Measurements from ENCODE around the gene DGKI. TPM values are rescaled to one million over a fixed set of nuclear protein-coding genes. Genes with fewer than 3 reads are reported as not detected.

Gene DGKI
- total RNA-seq, 1 donor from 2014 or later, result 0.69 TPM

GRCh38 chr7:137820677-137821420 is 25.9 kb downstream of the DGKI start:
- Mint-ChIP-seq H3K36me3 (ENCODE audit: low read depth, unreplicated experiment) (no peaks in the 10 kb centered on the region), H3K27ac (ENCODE audit: unreplicated experiment) (no peak overlapping the region), H3K27me3 (ENCODE audit: unreplicated experiment) (peaks cover 5% of the 10 kb centered on the region), H3K4me1 (ENCODE audit: unreplicated experiment) (no peaks in the 10 kb centered on the region), H3K4me3 (ENCODE audit: unreplicated experiment) (no peak overlapping the region), H3K9me3 (ENCODE audit: unreplicated experiment) (no peaks in the 10 kb centered on the region)
- no peak for TF ChIP-seq CTCF (IDR thresholded peaks at IDR 0.05; ENCODE audit: unreplicated experiment)
- DNase-seq (ENCODE audit: low spot score), result no peak

- Mint-ChIP-seq H3K27me3 (ENCODE audit: unreplicated experiment) (peaks cover 5% of the 10 kb centered on the region), H3K36me3 (ENCODE audit: low read depth, unreplicated experiment) (no peaks in the 10 kb centered on the region), H3K9me3 (ENCODE audit: unreplicated experiment) (no peaks in the 10 kb centered on the region), H3K4me1 (ENCODE audit: unreplicated experiment) (no peaks in the 10 kb centered on the region), H3K27ac (ENCODE audit: unreplicated experiment) (no peak overlapping the region), H3K4me3 (ENCODE audit: unreplicated experiment) (no peak overlapping the region)
- no peak for TF ChIP-seq CTCF (IDR thresholded peaks at IDR 0.05; ENCODE audit: unreplicated experiment)
- DNase-seq (ENCODE audit: low spot score), result no peak
Observed at GRCh38 chr7:137820156-137820555, 26.6 kb downstream of the DGKI start.

GRCh38 chr7:137818036-137818435 is 28.7 kb downstream of the DGKI start:
- Mint-ChIP-seq H3K4me1 (ENCODE audit: unreplicated experiment) (no peaks in the 10 kb centered on the region), H3K27me3 (ENCODE audit: unreplicated experiment) (peaks cover 5% of the 10 kb centered on the region), H3K9me3 (ENCODE audit: unreplicated experiment) (no peaks in the 10 kb centered on the region), H3K4me3 (ENCODE audit: unreplicated experiment) (no peak overlapping the region), H3K27ac (ENCODE audit: unreplicated experiment) (no peak overlapping the region), H3K36me3 (ENCODE audit: low read depth, unreplicated experiment) (no peaks in the 10 kb centered on the region)
- no peak for DNase-seq (ENCODE audit: low spot score)
- TF ChIP-seq CTCF (IDR thresholded peaks at IDR 0.05; ENCODE audit: unreplicated experiment), result no peak

GRCh38 chr7:137816696-137817320 is 30.0 kb downstream of the DGKI start:
- no peak for DNase-seq (ENCODE audit: low spot score)
- Mint-ChIP-seq H3K4me3 (ENCODE audit: unreplicated experiment) (no peak overlapping the region), H3K9me3 (ENCODE audit: unreplicated experiment) (no peaks in the 10 kb centered on the region), H3K27ac (ENCODE audit: unreplicated experiment) (no peak overlapping the region), H3K36me3 (ENCODE audit: low read depth, unreplicated experiment) (no peaks in the 10 kb centered on the region), H3K27me3 (ENCODE audit: unreplicated experiment) (peaks cover 5% of the 10 kb centered on the region), H3K4me1 (ENCODE audit: unreplicated experiment) (no peaks in the 10 kb centered on the region)
- TF ChIP-seq CTCF (IDR thresholded peaks at IDR 0.05; ENCODE audit: unreplicated experiment), result no peak

GRCh38 chr7:137813541-137813940 is 33.2 kb downstream of the DGKI start:
- TF ChIP-seq CTCF (IDR thresholded peaks at IDR 0.05; ENCODE audit: unreplicated experiment), result no peak
- no peak for DNase-seq (ENCODE audit: low spot score)
- no peaks in the 10 kb centered on the region for H3K4me1 Mint-ChIP-seq (ENCODE audit: unreplicated experiment)
- H3K36me3 Mint-ChIP-seq (ENCODE audit: low read depth, unreplicated experiment), result no peaks in the 10 kb centered on the region
- no peaks in the 10 kb centered on the region for H3K27me3 Mint-ChIP-seq (ENCODE audit: unreplicated experiment)
- no peak overlapping the region for H3K27ac Mint-ChIP-seq (ENCODE audit: unreplicated experiment)
- no peak overlapping the region for H3K4me3 Mint-ChIP-seq (ENCODE audit: unreplicated experiment)
- no peaks in the 10 kb centered on the region for H3K9me3 Mint-ChIP-seq (ENCODE audit: unreplicated experiment)

Data from endothelial cell (in vitro differentiated cells).